Calu3 (cell line): ENCODE results near the gene CCNL2. TPM values are rescaled to one million over a fixed set of nuclear protein-coding genes. Genes with fewer than 3 reads are reported as not detected.
A peak's percentile ranks its signal among the peaks of the same experiment; 100 is the strongest.

Experiments
- BruUV-seq: library from RNA; stranded (reverse); fragments of 400-500 nt; replicated peaks from 2 replicates; lab custom pipeline; 2021; lab: Mats Ljungman, UMichigan
- CTCF ChIA-PET: fragments of 300-600 bp; sonication (Branson Sonifier 250); formaldehyde crosslinking; loops from one replicate; lab custom pipeline; 2022; ENCODE audit warnings: antibody characterized with exemption; lab: Charles Lee
- DNase-seq: peaks from one replicate; pipeline ENCODE4 v3.0.0; 2022
- H3K27ac Mint-ChIP-seq: one replicate; pipeline ENCODE4 v1.8.0; 2022; ENCODE audit warnings: mixed read lengths; ENCODE audit not compliant: unreplicated experiment
- H3K27me3 Mint-ChIP-seq: one replicate; pipeline ENCODE4 v1.8.0; 2022; ENCODE audit warnings: mixed read lengths; ENCODE audit not compliant: unreplicated experiment
- H3K36me3 Mint-ChIP-seq: one replicate; pipeline ENCODE4 v1.8.0; 2022; ENCODE audit warnings: mild to moderate bottlenecking, moderate library complexity, mixed read lengths; ENCODE audit not compliant: insufficient read depth, unreplicated experiment
- H3K4me1 Mint-ChIP-seq: one replicate; pipeline ENCODE4 v1.8.0; 2022; ENCODE audit warnings: mild to moderate bottlenecking, low read depth, mixed read lengths; ENCODE audit not compliant: unreplicated experiment
- H3K4me3 Mint-ChIP-seq: one replicate; pipeline ENCODE4 v1.8.0; 2022; ENCODE audit warnings: mild to moderate bottlenecking, low read depth, moderate library complexity, mixed read lengths; ENCODE audit not compliant: unreplicated experiment
- H3K9me3 Mint-ChIP-seq: one replicate; pipeline ENCODE4 v1.8.0; 2022; ENCODE audit warnings: low read depth, mixed read lengths; ENCODE audit not compliant: unreplicated experiment
- intact Hi-C: fragments of 100-400 bp; cut with micrococcal nuclease; formaldehyde crosslinking; loops from one replicate; pipeline ENCODE4 v1.10.0; 2022; ENCODE audit not compliant: unreplicated experiment
- total RNA-seq: library from RNA; stranded (reverse); gene quantifications from 2 replicates; pipeline ENCODE4 v1.2.3, GENCODE V29; 2022
- TF ChIP-seq, protein P1 (sequence below): fragments of 200-600 bp; IDR thresholded peaks from one replicate; pipeline ENCODE4 v1.8.0; 2022; ENCODE audit warnings: antibody characterized with exemption; ENCODE audit not compliant: unreplicated experiment

CCNL2 gene
- total RNA-seq, 1 experiment from 2014 or later, result 166 TPM

DNA sequence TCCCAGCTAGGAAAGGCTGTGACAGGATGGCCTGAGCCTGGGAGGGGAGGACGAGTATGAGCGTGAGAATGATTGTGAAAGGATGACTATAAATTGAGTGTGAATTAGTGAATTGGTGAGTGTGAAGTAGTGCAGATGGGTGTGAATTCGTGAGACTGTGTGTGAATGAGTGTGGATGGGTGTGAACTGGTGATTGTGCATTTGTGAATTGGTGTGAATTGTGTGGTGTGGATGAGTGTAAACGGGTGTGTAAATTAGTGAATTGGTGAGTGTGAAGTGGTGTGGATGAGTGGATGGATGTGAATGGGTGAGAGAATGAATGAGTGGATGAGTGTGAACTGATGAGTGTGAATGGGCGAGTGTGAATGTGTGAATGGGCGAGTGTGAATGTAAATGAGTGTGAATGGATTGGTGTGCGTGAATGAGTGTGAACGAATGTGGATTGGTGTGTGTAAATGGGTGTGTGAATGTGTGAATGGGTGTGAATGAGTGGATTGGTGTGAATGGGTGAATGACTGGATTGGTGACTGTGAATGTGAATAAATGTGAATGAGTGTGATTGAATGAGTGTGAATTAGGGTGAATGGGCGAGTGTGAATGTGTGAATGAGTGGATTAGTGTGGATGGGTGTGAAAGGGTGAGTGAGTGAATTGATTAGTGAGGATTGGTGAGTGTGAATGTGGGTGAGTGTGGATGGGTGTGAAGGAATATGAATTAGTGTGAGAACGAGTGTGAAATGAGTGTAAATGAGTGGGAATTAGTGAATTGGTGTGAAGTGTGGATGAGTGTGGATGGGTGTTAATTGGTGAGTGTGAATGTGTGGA is 33.0 kb downstream of the CCNL2 start:
- no peak overlapping the region for H3K4me3 Mint-ChIP-seq
- H3K27ac Mint-ChIP-seq, result no peak overlapping the region
- DNase-seq, result no peak
- no peaks in the 10 kb centered on the region for H3K9me3 Mint-ChIP-seq
- H3K36me3 Mint-ChIP-seq, result no peaks in the 10 kb centered on the region
- H3K4me1 Mint-ChIP-seq, result peaks cover 2% of the 10 kb centered on the region
- intact Hi-C loops, result no loop called here
- CTCF ChIA-PET, result no interaction called here
- no TSS peak for BruUV-seq
- H3K27me3 Mint-ChIP-seq, result peaks cover 4% of the 10 kb centered on the region
- TF ChIP-seq, protein P1, sequence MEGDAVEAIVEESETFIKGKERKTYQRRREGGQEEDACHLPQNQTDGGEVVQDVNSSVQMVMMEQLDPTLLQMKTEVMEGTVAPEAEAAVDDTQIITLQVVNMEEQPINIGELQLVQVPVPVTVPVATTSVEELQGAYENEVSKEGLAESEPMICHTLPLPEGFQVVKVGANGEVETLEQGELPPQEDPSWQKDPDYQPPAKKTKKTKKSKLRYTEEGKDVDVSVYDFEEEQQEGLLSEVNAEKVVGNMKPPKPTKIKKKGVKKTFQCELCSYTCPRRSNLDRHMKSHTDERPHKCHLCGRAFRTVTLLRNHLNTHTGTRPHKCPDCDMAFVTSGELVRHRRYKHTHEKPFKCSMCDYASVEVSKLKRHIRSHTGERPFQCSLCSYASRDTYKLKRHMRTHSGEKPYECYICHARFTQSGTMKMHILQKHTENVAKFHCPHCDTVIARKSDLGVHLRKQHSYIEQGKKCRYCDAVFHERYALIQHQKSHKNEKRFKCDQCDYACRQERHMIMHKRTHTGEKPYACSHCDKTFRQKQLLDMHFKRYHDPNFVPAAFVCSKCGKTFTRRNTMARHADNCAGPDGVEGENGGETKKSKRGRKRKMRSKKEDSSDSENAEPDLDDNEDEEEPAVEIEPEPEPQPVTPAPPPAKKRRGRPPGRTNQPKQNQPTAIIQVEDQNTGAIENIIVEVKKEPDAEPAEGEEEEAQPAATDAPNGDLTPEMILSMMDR, result no peak

DNA sequence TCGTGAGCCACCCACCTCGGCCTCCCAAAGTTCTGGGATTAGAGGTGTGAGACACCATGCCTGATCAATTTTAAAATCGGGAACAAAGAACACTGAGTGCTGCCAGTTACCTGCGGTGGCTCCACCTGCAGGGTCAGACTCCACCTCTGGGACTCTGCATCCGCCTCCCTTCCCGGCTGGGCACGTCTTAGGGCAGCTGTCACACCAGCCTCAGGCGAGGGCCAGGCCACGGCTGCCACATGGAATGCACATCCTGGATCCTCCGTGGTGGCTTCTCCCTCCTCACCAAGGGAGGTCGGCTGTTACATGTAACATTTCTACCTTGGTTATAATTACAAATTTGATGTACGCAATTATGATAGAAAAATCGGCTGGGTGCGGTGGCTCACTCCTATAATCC is 34.9 kb downstream of the CCNL2 start:
- DNase-seq, result peak; percentile 37
- Mint-ChIP-seq H3K36me3 (peaks cover 6% of the 10 kb centered on the region), H3K4me1 (peaks cover 10% of the 10 kb centered on the region), H3K27ac (no peak overlapping the region), H3K9me3 (peaks cover 4% of the 10 kb centered on the region), H3K27me3 (peaks cover 14% of the 10 kb centered on the region), H3K4me3 (no peak overlapping the region)
- CTCF ChIA-PET, result no interaction called here
- intact Hi-C loops, result no loop called here
- TF ChIP-seq, protein P1, result no peak
- no TSS peak for BruUV-seq

DNA sequence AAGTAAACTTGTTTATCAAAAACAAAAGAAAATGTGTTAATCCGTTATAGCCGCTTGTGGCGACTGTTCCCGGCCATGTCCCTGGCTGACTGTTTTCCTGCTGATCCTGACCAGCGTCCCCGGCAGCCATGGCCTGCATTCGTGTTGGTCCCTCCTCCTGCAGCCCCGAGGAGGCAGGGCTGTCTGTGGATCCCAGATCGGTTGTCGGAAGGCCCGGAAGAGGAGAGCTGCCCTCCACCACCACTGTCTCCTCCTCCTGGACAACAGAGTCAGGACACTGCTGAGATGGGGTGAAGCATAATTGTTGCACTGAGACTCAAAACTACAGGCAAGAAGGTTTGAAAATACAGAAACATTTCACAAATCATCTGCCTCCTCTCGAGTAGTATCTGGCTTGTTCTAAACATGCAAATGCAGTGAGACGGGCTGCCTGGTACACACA is 37.1 kb downstream of the CCNL2 start:
- Mint-ChIP-seq H3K36me3 (peaks cover 6% of the 10 kb centered on the region), H3K27ac (no peak overlapping the region), H3K4me1 (peaks cover 10% of the 10 kb centered on the region), H3K4me3 (no peak overlapping the region), H3K27me3 (peaks cover 14% of the 10 kb centered on the region), H3K9me3 (peaks cover 4% of the 10 kb centered on the region)
- CTCF ChIA-PET, result no interaction called here
- no peak for DNase-seq
- TF ChIP-seq, protein P1, result no peak
- intact Hi-C loops, result no loop called here
- no TSS peak for BruUV-seq

DNA sequence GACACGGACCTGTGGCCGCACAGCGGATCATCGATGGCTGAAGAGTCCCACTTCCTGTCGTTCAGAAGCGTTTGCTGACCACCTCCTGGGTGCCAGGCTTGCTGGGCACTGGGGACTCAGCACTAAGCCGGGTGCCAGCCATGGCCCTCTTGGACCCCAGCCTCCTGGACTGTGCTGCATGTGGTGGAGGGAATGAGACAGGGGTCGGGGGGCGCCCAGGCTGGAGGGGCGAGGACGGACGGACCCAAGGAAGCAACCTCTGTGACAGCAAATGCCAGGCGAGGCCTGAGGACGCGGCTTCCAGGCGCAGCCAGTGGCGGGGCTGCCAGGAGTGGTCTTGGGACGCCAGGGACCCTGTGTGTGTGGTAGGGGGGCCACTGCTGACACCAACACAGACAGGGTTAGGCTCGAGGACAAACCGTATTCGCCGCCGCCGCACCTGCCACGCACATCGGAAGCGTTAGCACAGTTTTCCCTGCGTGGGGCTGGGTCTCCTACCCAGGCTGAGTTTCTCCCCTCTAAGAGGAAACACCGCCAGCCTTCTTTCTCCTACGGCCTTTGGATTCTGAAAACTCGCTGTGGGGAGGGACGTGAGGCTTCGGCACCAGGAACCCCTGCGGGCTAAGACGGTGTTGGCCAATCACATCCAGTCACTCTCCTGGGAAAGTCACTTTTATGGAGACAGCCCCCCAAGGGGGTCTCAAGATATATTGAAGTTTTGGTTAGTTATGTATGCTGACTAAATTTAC is 37.7 kb downstream of the CCNL2 start:
- H3K27ac Mint-ChIP-seq, result no peak overlapping the region
- intact Hi-C loops, result no loop called here
- H3K4me3 Mint-ChIP-seq, result no peak overlapping the region
- H3K9me3 Mint-ChIP-seq, result peaks cover 4% of the 10 kb centered on the region
- BruUV-seq, result no TSS peak
- TF ChIP-seq, protein P1, result no peak
- H3K4me1 Mint-ChIP-seq, result peaks cover 10% of the 10 kb centered on the region
- DNase-seq, result no peak
- peaks cover 6% of the 10 kb centered on the region for H3K36me3 Mint-ChIP-seq
- CTCF ChIA-PET, result no interaction called here
- H3K27me3 Mint-ChIP-seq, result peaks cover 14% of the 10 kb centered on the region
